Stimulated activated CD4-positive, alpha-beta T cell treated with anti-CD3 and anti-CD28 coated beads, Interleukin-12 subunit alpha, Interleukin-12 subunit beta, amount 100 ng/mL, for 24 hours (primary cell): ENCODE measurements around the gene HIRA.
"Not testable (repeated sequence)": the region's sequence is repeated elsewhere in the genome, so short reads cannot be mapped to it uniquely, and the experiment has no call there.

Experiments
- DNase-seq, 2 experiments: peaks; one replicate each; pipeline ENCODE4 v3.0.0-alpha.2; 2020; ENCODE audit warnings: low read depth in 2 of 2

Gene HIRA

DNA sequence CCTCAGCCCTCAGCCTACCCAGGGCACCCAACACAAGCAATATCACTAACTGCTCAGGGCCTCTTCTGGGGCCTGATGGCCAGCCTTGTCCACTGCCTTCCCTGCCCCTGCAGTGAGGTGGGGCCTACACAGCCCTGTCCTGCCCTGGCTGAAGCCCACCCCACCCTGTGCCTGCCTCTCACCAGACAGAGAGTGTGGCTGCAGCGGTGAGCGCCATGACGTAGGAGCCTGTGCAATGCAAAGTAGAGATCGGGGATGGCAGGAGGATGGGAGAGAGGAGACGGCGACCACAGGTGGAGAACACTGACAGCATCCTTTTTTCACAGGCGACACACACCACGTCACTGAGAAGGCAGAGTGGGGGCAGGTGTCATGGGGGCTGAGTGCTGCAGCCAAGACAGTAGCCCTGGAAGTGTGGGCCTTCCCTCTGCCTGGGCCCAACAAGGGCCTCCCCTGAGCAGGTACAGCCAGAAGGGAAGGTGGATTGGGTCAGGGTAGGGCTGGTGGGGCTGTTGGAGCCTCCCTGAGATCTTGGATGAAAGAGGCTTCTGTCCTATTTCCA lies 74.7 kb downstream of the HIRA start:
- DNase-seq = no peak

DNA sequence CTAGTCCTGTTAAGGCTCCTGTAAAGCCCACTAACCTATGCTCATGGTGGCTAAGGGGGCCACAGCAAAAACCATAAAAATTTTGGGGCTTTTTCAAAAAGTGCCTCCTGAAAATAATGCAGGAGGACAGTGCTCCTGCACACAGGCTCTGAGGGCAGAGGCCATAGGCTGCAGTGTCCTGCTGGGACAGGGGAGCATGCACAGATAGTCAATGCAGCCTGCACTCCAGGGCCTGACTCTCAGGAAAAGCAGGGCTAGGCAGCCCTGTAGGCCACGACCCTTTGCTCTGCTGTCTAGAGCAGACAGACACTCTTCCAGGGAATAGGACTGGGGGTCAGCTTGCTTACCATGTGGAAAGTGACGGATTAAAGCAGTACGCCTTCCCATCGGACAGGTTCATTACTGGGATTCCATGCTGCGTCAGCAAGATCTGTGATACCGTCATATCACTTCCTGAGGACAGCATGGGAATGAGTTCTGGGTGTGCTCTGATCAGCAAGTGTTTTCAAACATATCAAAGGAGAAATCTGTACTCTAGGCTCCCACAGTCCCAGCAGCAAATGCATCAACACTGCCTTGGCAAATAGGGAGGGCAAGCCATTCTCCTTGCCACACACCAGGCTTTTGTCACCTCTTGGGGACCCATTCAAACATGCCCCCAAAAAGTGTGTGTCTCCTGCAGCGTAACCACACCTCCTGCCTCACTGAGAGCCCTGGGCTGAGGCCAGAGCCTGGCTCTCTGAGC lies 75.9 kb downstream of the HIRA start:
- DNase-seq = no peak

DNA sequence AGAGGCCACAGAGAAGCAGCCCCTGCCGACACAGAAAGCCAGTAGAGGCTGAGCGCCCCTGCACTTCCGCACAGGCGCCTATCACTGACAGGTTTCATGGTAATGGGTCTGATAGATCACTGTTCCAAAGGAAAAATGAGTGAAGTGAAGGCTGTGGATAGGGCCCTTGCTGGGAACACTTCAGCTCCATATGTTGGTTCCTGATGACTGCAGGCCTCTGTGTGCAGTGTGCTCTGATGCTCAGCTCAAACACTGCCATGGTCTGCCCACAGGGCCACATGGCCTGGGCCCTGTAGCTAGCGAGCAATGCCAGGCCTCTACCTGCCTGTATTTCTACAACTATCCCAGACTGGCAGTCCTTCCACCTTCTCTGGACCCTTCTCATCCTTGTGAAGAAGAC lies 77.3 kb downstream of the HIRA start:
- DNase-seq = no peak

DNA sequence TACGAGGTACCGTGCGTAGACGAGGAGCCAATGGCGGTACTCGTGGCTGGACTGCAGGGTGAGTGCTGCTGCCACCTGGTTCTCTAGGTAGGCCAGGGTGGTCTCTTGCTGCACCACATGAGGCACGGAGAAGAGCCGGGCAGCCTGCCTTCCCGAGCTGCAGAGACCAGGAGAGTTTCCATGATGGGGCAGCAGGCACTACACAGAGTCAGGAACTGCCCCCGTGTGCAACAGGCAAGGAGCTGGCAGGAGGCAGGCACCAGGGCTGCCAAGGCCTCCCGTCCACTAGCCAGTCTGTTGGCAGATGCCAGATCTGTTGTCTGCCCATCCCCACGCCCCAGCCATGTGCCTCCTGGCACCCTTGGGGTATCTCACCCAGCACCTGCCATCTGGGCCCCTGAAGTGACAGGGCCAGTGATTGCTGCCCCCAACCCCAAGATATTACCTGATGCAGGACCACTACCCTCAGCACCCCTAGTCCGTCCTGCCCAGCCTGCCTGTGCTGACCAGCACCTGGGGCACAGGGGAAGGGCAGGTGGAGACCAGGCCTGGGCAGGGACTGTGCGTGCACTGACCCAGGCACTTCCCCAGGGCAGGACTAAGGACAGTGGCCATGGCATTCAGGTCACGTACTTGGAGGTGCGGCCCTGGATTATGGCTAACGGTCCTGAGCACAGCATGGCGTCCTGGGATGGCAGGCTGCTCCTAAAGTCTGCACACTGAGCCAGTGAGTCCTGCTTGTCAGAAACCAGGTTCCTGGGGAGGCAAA lies 78.0 kb downstream of the HIRA start:
- DNase-seq = no peak

DNA sequence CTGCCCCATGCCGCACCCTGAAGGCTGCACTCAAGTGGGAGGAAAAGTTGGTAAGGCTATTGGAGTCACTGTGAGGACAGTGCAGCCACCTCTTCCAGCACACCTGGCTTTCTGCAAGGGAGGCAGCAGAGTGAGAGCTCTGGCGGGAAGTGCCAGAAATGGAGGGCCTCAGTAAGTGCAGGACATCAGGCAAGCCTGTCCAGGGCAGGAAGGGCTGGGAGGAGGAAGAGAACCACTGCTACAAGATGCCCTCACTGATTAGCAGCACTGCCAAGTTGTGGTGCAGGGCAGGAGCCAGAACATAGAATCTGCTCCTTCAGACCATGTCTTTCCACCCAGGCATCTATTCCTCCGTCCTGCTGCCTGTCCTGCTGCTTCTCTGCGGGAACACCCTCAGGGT lies 78.8 kb downstream of the HIRA start:
- no peak for DNase-seq

DNA sequence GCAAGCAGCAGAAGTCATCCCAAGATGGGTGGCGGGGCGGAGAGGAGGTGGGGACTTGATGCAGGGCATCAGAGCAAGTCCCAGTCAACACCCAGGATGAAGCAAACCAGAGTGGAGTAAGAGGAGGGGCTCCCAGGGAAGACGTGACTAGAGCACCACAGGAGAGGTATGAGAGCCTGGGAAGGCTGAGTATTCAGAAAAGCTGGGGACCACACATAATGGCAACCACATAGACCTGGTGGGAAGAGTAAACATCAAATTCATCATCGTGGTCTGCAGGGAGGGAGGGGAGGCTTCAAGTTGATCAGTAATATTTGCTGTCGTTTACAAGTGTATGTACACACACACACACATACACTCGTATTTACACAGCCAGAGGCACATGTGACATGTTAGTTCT lies 79.3 kb downstream of the HIRA start:
- no peak for DNase-seq

DNA sequence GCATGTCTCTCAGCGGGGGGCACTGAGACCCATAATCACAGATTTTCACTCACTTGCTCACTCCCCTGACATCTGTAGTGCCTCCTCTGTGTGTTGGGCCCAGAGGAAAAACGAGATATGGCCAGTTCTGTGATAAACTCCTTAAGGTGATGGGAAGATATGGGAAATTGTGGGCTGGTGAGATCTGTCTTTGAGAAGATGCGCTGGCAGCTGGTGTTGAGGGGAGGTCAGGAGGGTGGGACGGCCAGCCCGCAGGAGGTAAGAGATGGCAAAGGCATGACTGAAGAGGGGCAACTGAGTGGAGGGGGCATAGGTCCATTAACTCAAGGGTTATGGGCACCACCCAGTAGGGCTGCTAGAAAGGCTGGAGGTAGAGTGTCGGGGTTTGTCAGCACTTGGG lies 79.9 kb downstream of the HIRA start:
- DNase-seq = no peak

DNA sequence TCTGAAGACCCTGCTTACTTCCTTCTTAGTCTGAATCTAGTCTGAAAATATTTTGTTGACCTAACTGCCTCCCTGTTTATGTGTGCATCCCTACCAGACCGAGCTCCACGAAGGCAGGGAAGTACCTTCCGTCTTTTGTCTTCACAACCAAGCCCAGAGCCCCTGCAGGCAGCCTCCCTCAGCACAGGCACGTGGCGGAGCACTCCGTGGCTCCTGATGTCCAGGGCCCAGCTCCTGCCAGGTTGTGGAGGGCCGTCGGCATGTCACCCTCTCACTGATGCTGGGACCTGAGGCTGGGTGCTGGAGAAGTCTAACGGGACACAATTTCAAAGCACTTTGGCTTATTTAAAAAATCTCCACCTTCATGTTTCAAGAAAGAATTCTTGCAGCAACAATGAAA lies 80.6 kb downstream of the HIRA start:
- DNase-seq = no peak

DNA sequence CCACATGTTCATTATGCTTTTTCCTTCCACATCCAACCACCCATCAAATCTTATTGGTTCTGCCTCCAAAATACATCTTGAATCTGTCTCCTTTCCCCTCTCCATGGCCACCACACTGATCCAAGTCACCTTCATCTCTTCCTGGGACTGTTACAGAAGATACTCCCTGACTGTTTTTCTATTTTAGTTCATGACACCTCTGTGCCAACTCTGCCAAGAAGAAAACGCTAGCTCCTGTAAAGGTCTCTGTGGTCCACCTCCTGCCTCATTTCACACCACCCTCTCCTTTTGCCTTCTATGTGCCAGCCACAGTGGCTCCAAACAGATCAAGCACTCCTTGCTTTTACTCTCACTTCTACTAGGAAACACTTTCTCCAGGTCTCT lies 81.1 kb downstream of the HIRA start:
- no peak for DNase-seq

DNA sequence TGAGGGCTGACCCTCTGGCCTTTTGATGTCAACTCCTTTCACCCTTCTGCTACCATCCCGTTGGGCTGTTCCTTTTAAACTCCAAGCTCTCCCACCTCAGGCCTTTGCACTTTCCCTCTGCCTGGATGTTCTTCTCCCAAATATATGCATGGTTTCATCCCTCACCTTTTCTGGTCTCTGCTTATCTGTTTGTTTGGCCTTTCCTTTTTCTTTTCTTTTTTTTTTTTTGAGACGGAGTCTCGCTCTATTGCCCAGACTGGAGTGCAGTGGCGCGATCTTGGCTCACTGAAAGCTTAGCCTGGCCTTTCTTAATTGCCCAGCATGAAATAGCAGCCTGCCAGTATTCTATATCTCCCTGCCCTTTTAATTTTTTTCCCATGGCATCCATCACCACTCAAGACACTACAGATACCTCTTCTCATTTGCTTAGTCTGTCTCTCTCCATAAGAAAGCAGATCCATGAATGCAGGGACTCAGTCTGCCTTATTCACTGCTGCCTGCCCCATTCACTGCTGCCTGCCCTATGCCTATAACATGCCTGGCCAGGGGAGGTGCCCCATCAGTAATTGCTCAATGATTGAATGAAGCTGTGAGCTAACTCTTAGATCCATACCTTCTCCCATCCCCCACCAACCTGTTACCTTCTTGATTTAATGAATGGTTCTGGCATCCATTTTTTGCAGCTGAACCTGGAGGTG lies 81.6 kb downstream of the HIRA start:
- no peak for DNase-seq

DNA sequence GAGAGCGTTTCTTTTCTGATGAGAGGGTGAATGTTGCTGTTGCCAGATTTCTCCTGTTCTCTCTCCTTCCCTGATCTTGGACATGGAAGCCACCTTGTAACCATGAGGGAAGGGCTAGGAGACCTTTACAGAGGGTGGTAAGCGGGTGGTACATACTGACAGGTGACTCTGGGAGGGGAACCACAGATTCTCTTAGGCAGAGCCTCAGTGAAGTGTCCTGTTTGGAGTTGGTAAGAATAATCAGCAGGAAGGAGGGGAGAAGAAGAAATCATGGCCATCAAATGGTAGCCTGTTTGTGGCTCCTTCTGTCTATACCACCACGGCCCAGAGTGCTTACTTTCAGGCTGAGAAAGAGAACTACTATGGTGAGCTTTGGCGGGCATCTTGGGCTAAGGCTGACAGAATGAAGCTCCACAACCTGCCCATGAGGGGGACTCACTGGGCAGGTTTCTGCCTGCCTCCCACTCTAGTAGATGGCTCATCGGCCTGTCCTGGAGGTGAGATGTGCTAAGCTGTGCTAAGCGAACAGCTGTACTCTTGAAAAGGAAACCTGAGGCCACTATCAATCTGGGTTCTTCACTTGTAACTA lies 84.8 kb downstream of the HIRA start:
- no peak for DNase-seq

DNA sequence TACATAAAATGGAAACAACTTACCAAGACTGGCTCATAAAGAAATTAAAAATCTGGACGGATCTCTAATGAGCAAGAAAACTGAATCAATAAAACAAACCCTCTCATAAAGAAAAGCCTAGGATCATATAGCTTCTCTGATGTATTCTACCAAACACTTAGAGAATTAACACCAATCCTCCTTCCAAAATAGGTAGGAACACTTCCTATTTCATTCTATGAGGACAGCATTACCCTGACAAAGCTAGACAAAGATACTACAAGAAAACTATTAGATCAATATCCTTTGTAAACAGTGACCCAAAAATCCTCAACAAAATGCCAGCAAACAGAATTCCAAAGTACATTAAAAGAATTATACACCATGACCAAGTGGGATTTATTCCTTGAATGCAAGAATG lies 87.1 kb downstream of the HIRA start:
- DNase-seq = no peak

DNA sequence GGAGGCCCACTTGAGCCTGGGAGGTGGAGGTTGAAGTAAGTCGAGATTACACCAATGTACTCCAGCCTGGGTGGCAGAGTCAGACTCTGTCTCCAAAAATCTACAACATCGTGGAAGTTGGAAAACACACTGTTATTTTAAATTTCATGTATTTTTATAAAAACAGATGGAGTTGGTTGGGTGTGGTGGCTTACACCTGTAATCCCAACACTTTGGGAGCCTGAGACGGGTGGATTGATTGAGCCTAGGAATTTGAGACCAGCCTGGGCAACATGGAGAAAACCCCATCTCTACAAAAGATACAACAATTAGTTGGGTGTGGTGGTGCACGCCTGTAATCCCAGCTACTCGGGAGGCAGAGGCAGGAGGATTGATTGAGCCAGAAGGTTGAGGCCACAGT lies 88.1 kb downstream of the HIRA start:
- no peak for DNase-seq

DNA sequence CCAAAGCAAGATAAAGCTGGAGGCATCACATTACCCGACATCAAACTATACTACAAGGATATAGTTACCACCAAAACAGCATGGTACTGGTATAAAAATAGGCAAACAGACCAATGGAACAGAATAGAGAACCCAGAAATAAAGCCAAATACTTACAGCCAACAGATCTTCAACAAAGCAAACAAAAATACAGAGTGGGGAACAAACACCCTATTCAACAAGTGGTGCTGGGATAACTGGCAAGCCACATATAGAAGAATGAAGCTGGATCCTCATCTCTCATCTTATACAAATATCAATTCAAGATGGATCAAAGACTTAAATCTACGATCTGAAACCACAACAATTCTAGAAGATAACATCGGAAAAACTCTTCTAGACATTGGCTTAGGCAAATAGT lies 90.0 kb downstream of the HIRA start:
- DNase-seq = no peak

DNA sequence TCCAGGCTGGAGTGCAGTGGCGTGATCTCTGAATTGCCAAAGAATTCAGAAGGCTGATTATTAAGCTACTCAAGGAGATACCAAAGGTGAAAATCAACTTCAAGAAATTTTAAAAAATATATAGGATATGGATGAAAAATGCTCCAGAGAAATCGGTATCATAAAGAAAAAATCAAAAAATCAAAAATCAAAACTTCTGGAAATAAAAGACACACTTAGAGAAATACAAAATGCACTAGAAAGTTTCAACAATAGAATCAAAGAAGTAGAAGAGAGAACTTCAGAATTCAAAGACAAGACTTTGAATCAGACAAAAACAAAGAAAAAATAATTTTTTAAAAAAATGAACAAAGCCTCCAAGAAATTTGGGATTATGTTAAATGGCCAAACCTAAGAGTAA lies 94.4 kb downstream of the HIRA start:
- no peak for DNase-seq

DNA sequence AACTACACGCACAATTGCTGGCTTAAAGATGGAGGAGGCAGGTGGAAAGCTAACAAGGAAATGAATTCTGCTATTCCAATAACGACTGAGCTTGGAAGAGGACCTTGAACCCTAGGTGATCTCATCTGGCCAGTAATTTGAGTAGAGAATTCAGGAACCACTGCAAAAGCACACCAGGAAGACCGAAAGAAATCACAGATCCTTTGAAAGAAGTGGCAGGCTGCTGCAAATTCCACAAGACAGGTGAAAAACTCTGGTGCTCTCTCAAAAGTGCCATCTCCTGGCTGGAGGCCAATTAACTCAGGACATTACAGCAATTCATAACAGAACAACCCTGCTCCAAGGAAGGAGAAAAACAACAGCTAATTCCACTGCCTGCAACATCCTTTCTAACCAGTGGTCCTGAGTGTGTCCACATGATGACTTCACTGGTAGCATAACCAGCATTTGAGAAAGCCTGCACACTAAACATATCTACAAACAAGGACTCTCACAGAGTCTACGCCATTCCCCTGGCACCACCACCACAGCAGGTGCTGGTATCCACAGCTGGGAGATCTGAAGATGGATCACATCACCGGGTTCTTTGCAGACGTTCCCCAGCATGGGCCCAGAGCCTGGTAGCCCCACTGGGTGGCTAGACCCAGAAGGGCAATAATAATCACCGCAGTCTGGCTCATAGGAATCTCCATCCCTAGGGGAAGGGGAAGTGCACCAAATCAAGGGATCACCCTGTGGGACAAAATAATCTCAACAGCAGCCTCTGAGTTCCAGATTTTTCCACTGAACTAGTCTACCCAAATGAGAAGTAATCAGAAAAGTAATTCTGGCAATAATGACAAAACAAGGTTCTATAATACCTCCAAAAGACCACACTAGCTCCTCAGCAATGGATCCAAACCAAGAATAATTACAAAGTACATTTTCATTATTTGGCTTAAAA lies 95.1 kb downstream of the HIRA start:
- no peak for DNase-seq

DNA sequence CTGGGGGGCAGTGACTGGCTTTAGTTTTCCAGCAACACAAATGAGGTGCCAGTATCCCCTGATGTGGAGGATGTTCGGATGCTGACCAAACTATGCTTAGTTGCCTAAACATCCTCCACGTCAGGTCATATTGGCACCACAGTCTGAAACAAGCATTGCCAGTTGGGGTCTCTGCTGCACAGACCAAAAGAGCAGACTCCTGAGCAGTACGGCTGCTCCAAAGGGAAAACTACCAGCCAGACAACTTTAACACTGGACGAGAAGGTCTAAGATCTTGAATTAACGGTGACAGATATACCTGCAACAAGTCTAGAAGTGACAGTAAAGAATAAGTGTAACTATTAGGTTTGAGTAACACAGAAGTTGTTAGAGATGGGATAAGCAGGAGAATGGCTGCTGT lies 99.6 kb downstream of the HIRA start:
- DNase-seq = no peak

DNA sequence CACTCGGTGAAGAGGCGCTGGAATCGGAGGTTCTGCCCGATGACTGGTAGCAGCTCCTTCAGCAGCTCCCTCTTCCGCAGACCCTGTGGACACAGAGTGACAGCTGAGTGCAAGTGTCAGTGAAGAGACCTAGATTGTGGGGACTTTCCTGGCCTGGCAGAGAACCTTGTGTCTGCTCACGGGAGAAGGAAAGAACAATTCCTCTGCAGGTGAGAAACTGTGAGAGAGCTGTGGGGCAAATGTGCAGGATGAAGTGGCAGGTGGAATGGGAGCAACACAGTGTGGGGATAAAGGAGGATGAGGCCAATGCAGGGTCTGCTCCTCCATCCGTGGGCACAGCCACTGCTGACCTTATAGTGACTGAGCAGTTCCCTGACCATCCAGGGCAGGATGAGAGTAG lies 100.1 kb downstream of the HIRA start:
- DNase-seq = no peak

DNA sequence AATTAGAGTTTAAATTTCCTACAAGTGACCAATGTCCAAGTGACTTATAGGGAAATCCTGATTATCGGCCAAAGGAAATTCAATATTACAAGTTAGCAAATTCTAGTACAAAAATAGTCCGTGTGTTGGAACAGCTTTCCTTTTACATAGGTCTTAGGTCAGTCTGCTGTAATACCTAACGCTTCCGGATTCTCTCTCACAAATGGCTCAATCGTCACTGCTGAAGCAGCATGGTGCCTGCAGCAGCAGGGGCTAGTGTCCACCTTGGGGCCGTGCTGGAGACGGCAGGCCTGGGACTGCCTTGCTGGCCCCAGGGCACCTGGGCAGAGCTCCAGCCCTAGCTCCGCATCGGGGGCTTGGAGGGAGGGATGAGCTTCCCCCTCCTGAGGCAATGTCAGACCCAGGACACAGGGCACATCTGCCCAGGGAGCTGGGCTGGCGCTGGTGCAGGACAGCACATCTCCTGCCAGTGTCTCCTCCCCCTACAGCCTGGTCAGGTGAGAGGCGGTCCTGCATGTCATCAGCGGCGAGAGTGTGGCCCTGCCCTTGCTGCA lies 100.6 kb downstream of the HIRA start:
- DNase-seq = no peak

DNA sequence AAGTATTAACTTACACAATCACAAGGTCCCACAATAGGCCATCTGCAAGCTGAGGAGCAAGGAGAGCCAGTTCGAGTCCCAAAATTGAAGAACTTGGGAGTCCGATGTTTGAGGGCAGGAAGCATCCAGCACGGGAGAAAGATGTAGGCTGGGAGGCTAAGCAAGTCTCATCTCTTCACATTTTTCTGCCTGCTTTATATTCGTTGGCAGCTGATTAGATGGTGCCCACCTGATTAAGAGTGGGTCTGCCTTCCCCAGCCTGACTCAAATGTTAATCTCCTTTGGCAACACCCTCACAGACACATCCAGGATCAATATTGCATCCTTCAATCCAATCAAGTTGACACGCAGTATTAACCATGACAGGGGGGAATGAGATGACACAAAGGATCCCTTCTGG lies 101.3 kb downstream of the HIRA start:
- DNase-seq = not testable (repeated sequence)

DNA sequence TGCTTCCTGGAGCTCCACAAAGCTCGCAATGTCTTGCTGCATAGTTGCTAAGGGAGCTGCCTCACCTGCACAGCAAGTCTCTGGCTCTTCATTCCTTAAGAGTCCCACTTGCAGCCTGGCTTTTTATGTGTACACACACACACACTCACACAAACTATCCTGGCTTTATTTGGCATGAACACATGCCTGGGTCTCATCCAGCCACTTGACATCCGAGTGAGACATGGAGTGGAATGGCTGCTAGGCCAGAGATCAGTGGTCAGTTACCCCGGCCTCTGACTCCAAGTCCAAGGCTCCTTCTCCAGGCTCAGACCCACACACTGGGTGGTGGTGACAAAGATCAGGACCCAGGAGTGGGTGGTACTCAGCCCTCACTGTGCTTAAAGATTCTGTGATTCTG lies 102.1 kb downstream of the HIRA start:
- no peak for DNase-seq
